GM19468 (cell line): Measurements from ENCODE around the gene SPN.
"Not testable (repeated sequence)": the region's sequence is repeated elsewhere in the genome, so short reads cannot be mapped to it uniquely, and the experiment has no call there.

Experiments
- ATAC-seq: cut with Tn5 transposase; IDR thresholded peaks from one replicate; pipeline ENCODE4 v1.9.1; 2021; ENCODE audit warnings: mild to moderate bottlenecking, moderate library complexity, moderate number of reproducible peaks; ENCODE audit not compliant: unreplicated experiment; ENCODE audit errors: extremely low read depth

SPN gene

DNA sequence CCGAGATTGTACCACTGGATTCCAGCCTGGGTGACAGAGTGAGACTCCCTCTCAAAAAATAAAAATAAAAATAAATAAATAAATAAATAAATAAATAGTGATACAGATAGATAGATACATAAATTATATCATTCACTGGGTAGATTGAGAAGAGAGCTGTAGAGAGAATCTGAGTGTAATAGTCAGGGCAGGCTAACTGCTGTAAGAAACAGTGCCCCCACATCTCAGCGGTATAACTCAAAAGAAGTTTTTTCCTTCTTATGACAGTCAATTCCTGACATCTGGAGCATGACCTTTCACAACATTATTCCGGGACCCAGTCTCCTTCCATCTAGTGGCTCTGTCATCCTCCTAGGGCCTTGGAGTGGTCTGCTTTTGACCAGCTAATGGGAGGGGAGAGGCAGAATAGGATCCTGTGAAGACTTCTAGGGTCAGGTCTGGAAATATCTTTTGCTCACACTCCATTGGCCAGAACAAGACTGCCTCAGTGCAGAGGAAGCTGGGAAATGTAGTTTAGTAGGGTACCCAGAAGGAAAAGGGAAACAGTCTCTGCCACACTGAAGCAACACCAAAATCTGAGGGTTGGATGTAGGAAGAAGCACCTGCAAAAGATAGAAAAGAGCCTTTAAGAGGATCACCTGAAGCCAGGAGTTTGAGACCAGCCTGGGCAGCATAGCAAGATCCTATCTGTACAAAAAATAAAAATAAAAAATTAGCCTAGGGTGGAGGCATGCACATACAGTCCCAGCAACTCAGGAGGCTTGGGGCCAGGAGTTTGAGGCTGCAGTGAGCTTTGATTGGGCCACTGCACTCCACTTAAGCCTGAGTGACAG, 13.0 kb downstream of the SPN start:
- no peak for ATAC-seq

DNA sequence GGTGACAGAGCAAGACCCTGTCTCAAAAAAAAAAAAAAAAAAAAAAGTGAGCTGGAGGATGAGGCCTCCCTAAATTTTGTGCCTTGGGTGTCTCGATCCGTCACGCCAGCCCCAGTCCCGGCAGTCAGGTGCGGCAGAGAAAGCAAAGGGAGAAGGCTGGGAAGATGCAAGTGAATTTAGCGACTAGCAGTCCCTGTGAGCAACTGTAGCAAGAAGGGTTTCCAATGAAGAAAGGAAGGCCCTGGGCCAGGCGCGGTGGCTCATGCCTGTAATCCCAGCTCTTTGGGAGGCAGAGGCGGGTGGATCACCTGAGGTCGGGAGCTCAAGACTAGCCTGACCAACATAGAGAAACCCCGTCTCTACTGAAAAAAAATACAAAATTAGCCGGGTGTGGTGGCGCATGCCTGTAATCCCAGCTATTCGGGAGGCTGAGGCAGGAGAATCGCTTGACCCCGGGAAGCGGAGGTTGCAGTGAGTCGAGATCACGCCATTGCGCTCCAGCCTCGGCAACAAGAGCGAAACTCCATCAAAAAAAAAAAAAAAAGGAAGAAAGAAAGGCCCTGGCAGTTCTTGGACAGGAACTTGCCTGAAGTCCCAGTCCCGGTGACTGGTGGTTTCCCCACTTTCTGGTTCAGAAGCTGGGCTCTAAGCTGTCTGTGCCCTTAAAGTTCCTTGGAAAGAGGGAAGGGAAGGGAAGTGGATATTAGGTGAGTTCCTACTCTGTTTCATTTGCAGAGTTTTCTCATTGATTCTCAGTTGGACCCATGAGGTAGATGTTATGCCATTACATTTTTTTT, 14.1 kb downstream of the SPN start:
- ATAC-seq = no peak

DNA sequence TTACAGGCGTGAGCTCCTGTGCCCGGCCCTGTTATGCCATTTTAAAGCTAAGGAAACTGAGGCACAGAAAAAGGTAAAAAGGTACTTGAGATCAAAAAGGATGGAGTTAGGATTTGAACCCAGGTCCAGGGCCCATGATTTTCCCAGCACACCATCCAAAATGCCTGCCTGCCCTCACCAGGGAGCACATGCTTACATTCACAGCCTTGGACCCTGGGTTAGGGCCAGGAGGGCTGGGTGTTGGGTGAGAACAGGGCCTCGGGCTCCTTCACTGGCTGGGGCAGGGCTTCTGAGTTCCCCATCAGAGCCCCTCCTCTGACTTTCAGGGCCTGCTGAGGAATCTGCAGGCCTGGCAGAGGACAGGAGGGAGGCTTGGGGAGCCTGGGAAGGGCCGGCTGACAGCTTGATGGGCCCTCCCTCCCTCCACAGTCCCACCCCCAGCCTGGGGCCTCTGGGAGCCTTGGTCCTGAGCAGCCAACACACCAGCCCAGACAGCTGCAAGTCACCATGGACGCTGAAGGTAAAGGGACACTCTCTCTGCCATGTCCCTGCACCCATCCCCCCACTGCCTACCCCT, 15.7 kb downstream of the SPN start, which contains the start of gene QPRT:
TSS of gene QPRT (plus strand) at position 490 of the 577 bp plus-strand sequence. CDS start at position 508, 18 bp downstream.
- ATAC-seq = no peak

DNA sequence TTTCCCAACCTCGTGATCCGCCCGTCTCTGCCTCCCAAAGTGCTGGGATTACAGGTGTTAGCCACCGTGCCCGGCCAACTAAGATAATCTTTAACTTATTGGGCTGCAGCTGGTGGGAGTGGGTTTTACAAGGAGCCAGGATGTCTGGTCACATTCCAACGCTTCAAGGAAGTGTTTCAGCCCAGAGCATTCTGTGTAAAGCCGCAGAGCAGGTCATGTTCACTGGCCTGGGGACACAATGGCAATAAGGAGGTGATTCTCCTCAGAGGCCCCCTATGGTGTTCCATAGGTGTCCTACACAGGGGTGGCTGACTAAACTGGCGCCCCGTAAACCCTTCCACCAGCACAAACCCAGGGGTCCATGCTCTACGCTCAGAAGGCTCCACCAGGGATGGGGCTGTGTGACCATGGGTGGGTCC, 17.1 kb downstream of the SPN start:
- no peak for ATAC-seq

DNA sequence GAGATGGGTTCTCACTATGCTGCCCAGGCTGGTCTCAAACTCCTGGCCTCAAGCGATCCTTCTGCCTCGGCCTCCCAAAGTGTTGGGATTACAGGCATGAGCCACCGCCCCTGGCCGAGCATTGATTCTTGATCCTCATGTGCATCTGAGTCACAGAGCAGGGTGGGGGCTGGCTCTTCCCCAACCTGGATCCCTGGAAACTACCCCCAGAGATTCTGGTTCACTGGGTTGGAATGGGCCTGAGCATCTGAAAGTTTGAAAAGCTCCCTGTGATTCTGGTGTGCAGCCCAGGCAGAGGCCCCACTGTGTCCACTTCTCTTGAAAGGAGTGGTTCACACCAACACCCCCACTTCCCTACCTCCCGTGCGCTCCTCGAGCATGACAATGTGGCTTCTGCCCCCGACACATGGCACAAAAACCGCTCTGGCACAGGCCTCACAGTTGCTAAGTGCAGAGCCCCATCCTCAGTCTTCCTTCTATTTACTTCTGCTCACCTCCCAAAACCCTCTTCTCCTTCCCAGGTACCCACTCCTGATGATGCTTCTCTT, 20.6 kb downstream of the SPN start:
- ATAC-seq = no peak

DNA sequence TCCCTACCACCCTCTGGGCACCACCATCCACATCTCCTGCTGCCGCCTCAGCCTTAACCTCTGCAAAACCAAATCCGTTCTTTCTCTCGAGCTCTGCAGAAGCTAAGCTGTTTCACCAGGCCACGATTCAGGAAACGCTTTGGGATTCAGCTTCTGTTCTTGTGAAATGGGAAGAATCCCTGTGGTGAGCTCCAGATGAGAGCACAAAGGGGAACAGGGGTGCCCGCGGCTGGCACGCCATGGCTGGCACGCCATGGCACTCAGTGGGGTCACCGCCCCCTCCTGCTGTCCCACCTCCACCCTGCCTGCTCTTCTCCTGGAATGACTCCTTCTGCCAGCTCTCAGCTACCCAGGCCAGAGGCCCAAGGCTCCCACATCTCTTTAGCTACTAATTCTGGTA, 21.6 kb downstream of the SPN start:
- ATAC-seq = no peak

DNA sequence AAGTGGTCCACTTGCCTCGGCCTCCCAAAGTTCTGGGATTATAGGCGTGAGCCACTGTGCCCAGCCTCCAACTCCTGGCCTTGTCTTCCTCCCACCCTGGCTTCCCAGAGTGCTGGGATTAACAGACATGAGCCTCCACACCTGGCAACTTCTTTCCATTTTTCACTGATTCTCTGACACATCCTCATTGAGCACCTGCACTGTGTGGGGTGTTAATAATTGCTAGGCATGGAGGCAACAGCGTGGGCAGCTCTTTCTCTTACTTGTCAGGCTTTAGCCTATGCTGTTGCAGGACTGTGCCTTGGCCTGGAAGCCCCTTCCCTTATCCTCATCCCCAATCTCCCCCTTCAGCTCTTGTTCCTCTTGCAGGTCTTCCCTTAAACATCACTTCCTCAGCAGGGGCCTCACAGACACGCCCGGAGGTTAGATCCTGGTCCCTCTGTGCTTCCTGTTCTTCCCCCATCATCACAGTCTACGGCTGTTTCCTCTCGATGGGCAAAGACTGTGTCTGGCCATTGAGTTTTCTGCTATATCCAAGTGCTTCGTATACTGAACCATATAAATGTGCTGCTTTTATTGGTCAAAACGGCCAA, 23.8 kb downstream of the SPN start:
- no peak for ATAC-seq

DNA sequence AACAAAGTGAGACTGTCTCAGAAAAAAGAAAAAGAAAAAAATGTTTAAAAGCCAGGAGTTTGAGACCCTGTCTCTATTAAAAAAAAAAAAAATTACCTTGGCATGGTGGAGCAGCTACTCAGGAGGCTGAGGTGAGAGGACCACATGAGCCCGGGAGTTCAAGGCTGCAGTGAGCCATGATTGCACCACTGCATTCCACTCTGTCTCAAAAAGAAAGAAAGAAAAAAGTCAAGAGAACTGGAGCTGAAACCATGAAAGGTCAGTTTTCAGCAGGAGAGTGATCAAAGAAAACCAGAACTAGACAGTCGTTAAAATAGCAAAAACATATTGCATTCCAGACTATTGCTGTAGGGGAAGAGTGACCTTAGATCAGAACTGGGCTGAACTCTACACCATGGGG, 24.7 kb downstream of the SPN start:
- ATAC-seq = no peak

DNA sequence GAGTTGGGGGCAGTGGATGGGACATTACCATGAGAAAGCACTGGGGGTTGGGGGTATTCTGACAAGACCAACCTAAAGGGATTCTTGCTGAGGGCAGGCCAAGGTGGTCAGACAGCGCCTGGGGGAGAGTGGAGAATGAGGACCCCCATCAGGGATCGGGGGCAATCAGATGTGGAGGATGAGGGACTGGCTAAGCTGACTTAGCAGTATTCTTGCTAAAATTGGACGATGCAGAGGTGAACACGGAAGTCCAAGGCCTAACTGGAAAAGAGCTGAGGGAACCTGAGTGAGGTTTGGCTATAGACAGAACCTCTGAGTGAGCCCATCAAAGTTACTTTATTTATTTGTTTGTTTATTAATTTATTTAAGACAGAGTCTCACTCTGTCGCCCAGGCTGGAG, 25.1 kb downstream of the SPN start:
- no peak for ATAC-seq

DNA sequence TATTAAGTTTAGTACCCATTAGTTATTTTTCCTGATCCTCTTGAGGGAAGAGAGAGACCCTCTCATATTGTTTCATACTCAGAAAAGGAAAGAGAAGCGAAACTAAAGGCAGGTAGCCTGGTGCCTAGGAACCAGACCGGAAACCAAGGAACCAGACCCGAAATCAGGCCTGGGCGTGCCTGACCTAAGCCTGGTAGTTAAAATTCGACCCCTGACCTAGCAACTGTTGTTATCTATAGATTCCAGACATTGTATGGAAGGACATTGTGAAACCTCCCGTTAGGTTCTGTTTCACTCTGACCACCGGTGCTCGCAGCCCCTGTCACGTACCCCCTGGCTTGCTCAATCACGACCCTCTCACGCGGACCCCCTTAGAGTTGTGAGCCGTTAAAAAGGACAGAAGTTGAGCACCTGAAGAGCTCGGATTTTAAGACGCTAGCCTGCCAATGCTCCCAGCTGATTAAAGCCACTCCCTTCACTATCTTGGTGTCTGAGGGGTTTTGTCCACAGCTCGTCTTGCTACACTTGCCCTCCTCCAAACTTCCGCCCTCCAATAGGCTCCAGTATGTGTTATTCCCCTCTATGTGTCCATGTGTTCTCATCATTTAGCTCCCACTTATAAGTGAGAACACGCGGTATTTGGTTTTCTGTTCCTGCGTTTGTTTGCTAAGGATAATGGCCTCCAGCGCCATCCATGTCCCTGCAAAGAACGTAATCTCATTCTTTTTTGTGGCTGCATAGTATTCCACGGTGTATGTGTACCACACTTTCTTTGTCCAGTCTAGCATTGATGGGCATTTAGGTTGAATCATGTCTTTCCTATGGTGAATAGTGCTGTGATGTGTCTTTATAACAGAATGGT, 26.7 kb downstream of the SPN start:
- ATAC-seq = not testable (repeated sequence)

DNA sequence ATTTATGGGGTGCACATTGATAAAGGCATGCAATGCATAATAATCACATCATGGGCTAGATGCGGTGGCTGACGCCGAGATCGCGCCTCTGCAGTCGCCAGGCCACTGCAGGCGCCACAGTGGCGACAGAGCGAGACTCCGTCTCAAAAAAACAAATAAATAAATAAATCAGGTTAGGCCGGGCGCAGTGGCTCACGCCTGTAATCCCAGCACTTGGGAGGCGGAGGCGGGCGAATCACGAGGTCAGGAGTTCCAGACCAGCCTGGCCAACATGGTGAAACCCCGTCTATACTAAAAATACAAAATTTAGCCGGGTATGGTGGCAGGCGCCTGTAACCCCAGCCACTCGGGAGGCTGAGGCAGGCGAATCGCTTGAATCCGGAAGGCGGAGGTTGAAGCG, 29.6 kb downstream of the SPN start:
- not testable (repeated sequence) for ATAC-seq

DNA sequence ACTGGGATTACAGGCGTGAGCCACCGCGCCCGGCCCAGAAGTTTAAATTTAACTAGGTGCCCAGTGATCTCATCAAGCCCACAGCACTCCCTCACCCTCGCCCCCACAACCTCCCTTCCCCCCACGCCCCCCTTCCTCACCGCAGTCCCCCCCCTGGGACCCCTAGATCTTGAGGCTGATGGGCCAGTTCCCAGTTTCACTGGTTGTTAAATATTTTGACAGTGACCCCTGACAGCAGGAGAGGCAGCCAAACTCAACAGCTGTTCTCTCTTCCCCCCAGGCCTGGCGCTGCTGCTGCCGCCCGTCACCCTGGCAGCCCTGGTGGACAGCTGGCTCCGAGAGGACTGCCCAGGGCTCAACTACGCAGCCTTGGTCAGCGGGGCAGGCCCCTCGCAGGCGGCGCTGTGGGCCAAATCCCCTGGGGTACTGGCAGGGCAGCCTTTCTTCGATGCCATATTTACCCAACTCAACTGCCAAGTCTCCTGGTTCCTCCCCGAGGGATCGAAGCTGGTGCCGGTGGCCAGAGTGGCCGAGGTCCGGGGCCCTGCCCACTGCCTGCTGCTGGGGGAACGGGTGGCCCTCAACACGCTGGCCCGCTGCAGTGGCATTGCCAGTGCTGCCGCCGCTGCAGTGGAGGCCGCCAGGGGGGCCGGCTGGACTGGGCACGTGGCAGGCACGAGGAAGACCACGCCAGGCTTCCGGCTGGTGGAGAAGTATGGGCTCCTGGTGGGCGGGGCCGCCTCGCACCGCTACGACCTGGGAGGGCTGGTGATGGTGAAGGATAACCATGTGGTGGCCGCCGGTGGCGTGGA, 31.5 kb downstream of the SPN start:
- ATAC-seq = no peak

DNA sequence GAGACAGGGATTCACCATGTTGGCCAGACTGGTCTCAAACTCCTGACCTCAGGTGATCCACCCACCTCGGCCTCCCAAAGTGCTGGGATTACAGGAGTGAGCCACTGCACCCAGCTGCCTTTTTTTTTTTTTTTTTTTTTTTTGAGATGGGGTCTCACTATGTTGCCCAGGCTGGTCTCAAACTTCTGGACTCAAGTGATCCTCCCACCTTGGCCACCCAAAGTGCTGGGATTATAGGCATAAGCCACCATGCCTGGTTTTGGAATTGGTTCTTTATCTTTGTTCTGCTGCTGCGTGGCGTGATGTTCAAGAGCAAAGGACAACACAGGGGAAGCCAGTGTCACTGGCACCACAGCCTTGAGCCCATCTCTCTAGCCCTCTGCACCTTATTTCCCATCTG, 32.6 kb downstream of the SPN start:
- ATAC-seq = not testable (repeated sequence)

DNA sequence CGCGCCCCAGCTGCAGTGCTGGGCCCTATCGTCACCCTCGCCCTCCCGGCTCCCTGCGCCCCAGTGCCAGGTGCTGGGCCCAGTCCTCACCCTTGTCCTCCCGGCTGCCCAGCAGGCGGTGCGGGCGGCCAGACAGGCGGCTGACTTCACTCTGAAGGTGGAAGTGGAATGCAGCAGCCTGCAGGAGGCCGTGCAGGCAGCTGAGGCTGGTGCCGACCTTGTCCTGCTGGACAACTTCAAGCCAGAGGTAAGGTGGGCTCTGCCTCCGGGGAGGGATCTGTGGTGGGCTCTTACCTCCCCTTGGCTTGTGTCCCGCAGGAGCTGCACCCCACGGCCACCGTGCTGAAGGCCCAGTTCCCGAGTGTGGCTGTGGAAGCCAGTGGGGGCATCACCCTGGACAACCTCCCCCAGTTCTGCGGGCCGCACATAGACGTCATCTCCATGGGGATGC, 33.9 kb downstream of the SPN start:
- ATAC-seq = no peak

DNA sequence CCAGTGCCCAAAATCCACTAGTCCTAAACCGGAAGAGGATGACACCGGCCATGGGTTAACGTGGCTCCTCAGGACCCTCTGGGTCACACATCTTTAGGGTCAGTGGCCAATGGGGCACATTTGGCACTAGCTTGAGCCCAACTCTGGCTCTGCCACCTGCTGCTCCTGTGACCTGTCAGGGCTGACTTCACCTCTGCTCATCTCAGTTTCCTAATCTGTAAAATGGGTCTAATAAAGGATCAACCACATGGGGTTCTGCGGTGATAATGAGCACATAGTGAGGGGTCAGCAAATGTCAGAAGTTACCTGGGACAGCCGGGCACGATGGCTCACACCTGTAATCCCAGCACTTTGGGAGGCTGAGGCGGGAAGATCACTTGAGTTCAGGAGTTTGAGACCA, 34.3 kb downstream of the SPN start:
- no peak for ATAC-seq

DNA sequence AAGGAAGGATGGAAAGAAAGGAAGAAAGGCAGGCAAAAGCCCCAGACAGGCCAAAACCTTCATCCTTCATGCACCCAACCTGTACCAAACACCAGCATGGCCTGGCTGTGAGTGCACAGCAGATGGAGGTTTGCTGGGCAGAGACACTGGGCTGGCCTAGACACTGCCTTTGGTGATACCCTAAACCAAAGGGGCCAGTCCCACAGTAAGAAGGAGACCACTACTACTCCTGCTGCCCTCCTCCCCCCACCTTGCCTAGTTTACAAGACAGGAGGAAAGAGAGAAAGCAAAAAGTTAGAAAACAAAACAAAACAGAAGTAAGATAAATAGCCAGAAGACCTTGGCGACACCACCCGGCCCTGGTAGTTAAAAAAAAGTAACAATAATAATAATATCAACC, 35.0 kb downstream of the SPN start:
- ATAC-seq = no peak

DNA sequence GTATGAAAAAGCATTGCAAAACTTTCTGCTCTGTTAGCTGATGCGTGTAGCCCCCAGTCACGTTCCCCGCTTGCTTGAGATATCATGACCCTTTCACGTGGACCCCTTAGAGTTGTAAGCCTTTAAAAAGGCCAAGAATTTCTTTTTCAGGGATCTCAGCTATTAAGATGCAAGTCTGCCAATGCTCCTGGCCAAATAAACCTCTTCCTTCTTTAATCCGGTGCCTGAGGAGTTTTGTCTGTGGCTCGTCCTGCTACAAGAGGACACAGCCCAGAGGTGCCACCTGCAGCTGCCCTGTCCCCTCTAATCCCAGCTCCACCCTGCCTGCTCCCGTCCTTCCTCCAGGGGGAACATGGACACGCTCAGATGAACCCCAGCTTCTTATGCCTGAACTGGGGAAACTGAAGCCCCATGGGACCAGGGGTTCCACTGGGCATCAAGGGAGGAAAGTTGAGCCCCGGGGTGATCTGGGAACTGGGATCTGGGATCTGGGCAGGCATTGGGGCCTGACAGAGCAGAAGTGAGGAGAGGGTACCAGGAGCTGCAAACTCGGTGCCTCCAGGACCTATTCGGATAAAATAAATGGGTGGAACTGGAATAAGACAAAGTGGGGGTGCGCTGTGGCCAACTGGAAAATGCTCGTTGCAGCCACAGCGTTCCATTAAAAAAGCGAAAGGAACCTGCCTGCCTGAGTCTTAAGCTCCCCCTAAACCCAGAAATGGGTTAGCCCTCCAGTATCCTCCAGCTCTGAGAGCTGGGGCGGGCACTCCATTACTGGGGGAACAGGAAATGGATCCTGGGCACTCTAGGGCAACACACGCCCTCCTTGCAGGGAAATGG, 35.7 kb downstream of the SPN start:
- no peak for ATAC-seq
